Transverse colon (tissue), 4 donors: Measurements from ENCODE around the gene DGKG. TPM values are rescaled to one million over a fixed set of nuclear protein-coding genes. Genes with fewer than 3 reads are reported as not detected.

ENCODE experiments used
- DNase-seq: peaks from one replicate; pipeline ENCODE4 v3.0.0-alpha.2; 2019
- H3K27ac ChIP-seq, 4 donors: fragments of 200-600 bp; sonication (generic); 2 replicates each; pipeline ENCODE4 v1.5.1; 2016 to 2018; ENCODE audit warnings: inconsistent platforms in 4 of 4
- H3K27me3 ChIP-seq: fragments of 200-600 bp; sonication (generic); 2 replicates; pipeline ENCODE4 v1.5.1; 2017; ENCODE audit warnings: inconsistent platforms
- H3K36me3 ChIP-seq, 4 donors: fragments of 200-600 bp; sonication (generic); 2 replicates each; pipeline ENCODE4 v1.5.1; 2017 to 2019; ENCODE audit warnings: inconsistent platforms in 4 of 4
- H3K4me1 ChIP-seq, 4 donors: fragments of 200-600 bp; sonication (generic); 2 replicates each; pipeline ENCODE4 v1.5.1; 2017 to 2020; ENCODE audit warnings: inconsistent platforms in 4 of 4
- H3K4me3 ChIP-seq, 4 donors: fragments of 200-600 bp; sonication (generic); 1 replicate in 1 of 4; 2 replicates in 3 of 4; pipeline versions ENCODE4 v1.5.1 to v1.6.1; 2017 to 2019; ENCODE audit warnings: inconsistent platforms in 4 of 4
- H3K9me3 ChIP-seq, 2 donors: fragments of 200-600 bp; sonication (generic); 2 replicates each; pipeline ENCODE4 v1.5.1; 2017 to 2019; ENCODE audit warnings: inconsistent platforms in 2 of 2
- EP300 ChIP-seq: sonication (generic); formaldehyde crosslinking; IDR thresholded peaks from one replicate; pipeline ENCODE4 v1.6.1; 2017; ENCODE audit warnings: antibody characterized with exemption, low read depth
- POLR2A ChIP-seq: fragments of 450-650 bp; IDR thresholded peaks from one replicate; pipeline ENCODE4 v1.6.1; 2016; ENCODE audit warnings: antibody characterized with exemption, mild to moderate bottlenecking, moderate library complexity
- POLR2AphosphoS5 ChIP-seq, 3 donors: sonication (generic); formaldehyde crosslinking; IDR thresholded peaks; one replicate each; pipeline ENCODE4 v1.6.1; 2016; ENCODE audit warnings: antibody characterized with exemption in 3 of 3
- WGBS, 2 donors: methylation state at CpG; one replicate each; pipeline ENCODE4 v1.1.5; 2018; ENCODE audit warnings: low coverage in 1 of 2; 5-methylcytosine and 5-hydroxymethylcytosine counted together
- in situ Hi-C, 4 donors: fragments of 200-750 bp; cut with MboI; loops; one replicate each; pipeline versions ENCODE4 v1.15.0 to v1.15.1; 2017; ENCODE audit warnings: low sequenced_read_pairs in 3 of 4, low pct_ligation_motif_present in 1 of 4, low pct_unique_long_range_greater_than_20kb in 1 of 4
- intact Hi-C: fragments of 100-400 bp; cut with DNase I; formaldehyde crosslinking; loops from one replicate; pipeline ENCODE4 v1.15.1; 2023; ENCODE audit warnings: low total_unique reads
- total RNA-seq, 4 donors: library from RNA; depleted of rRNA; stranded (reverse); fragments of >200 nt; gene quantifications; one replicate each; pipeline ENCODE4 v1.1.0, GENCODE V29; 2016
- TF ChIP-seq, protein P1 (sequence below), 5 experiments: fragments of 200-600 bp in 3 of 5; fragments of 450-650 bp in 2 of 5; sonication (generic) in 3 of 5; IDR thresholded peaks; 1 replicate in 2 of 5; 2 replicates in 3 of 5; pipeline ENCODE4 v1.5.1; 2016 to 2017; ENCODE audit warnings: antibody characterized with exemption in 5 of 5, inconsistent platforms in 3 of 5, mild to moderate bottlenecking in 2 of 5, moderate library complexity in 1 of 5

Gene DGKG
- total RNA-seq, 4 donors from 2014 or later = 1.00 to 2.9 (median 1.8) TPM

DNA sequence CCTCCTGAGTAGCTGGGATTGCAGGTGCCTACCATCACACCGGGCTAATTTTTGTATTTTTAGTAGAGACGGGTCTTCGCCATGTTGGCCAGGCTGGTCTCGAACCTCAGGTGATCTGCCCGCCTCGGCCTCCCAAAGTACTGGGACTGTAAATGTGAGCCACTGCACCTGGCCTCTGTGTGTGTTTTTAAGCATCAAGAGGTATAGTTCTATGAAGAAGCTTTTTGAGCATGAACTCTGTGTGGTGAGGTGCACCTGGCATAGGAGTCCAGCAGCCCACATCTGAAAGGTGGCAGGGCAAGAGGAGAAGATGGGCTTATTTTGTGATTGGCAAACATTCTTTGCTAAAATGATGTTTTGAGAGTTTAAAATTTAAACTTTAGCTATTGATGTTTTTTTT, 118.0 kb downstream of the DGKG start:
- H3K9me3 ChIP-seq = no peaks in the 10 kb centered on the region
- in situ Hi-C loops = loop anchor here in 2 of 4 donors (10.0 to 25.0 kb wide), 2 partner anchors 257 to 259 kb away; no protein-coding TSS in a partner anchor
- H3K27ac ChIP-seq = no peak overlapping the region
- no peak for DNase-seq
- TF ChIP-seq POLR2AphosphoS5 (IDR thresholded peaks at IDR 0.05) = no peak
- no peak for TF ChIP-seq POLR2A
- WGBS, 2 donors = 93% methylated on average over 6 of the region's 6 CpGs; no CpG with 5 or more reads in 1 of the 2 donors
- no peaks in the 10 kb centered on the region for H3K27me3 ChIP-seq
- H3K4me1 ChIP-seq = peaks cover 0 to 10% (median 0%) of the 10 kb centered on the region in 4 donors
- H3K36me3 ChIP-seq = no peaks in the 10 kb centered on the region
- no peak overlapping the region for H3K4me3 ChIP-seq
- intact Hi-C loops = no loop called here

DNA sequence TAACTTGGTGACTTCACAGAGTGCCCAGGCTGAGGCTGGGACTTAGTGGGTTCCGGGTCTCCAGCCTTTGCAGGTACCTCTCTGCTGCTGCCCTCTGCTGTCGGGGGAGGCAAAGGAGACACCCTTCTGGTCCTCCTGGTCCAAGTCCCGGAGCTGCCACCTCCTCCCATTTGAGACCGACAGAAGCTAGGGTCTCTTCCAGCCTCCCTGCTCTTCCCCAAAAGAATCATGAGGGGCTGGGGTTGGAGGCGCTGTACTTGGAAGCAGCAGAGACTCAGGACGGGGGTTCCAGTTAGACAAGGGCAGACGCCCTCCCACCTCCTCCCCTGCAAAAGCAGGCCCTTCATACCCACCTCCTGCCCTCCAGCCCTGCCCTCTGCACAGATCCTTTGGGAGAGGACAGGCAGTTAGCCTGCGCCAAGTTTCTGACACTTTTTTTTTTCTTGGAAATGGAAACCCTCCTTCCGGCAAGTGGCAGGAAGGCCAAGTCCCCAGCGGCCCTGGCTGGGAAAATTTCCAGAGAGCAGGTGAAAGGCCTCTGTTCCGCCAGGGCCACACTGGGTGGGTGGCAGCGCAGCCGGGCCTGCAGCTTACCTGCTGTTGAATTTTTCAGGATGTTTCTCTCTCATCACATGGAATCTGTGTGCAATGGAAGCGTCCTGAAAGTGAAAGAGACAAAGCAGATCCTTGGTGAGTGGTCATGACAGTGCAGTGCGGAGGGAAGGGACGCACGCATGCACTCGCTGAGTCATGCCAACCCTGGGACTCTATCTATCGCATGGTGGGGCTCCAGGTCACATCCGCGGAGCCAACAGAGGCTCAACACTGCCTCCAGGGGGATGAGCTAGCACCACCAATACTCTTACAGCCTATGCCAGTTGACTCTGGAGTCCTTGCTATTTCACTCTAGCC, 119.9 kb downstream of the DGKG start:
- peaks cover 0 to 10% (median 0%) of the 10 kb centered on the region in 4 donors for H3K4me1 ChIP-seq
- H3K27ac ChIP-seq = peak overlapping the region in 1 of 4 donors; percentile 8
- peak overlapping the region in 1 of 4 donors; percentile 30 for H3K4me3 ChIP-seq
- no peaks in the 10 kb centered on the region for H3K9me3 ChIP-seq
- TF ChIP-seq EP300 (no peak), POLR2AphosphoS5 (IDR thresholded peaks at IDR 0.05) (no peak)
- TF ChIP-seq, protein P1, sequence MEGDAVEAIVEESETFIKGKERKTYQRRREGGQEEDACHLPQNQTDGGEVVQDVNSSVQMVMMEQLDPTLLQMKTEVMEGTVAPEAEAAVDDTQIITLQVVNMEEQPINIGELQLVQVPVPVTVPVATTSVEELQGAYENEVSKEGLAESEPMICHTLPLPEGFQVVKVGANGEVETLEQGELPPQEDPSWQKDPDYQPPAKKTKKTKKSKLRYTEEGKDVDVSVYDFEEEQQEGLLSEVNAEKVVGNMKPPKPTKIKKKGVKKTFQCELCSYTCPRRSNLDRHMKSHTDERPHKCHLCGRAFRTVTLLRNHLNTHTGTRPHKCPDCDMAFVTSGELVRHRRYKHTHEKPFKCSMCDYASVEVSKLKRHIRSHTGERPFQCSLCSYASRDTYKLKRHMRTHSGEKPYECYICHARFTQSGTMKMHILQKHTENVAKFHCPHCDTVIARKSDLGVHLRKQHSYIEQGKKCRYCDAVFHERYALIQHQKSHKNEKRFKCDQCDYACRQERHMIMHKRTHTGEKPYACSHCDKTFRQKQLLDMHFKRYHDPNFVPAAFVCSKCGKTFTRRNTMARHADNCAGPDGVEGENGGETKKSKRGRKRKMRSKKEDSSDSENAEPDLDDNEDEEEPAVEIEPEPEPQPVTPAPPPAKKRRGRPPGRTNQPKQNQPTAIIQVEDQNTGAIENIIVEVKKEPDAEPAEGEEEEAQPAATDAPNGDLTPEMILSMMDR (IDR thresholded peaks at IDR 0.05) = peak; percentile 19 to 41 (median 33)
- in situ Hi-C loops = loop anchor here in 2 of 4 donors (10.0 to 25.0 kb wide), 2 partner anchors 255 to 257 kb away; no protein-coding TSS in a partner anchor
- intact Hi-C loops = loop anchor here (1.0 kb wide), 1 partner anchor 258 kb away; no protein-coding TSS in a partner anchor
- H3K27me3 ChIP-seq = no peaks in the 10 kb centered on the region
- H3K36me3 ChIP-seq = no peaks in the 10 kb centered on the region
- DNase-seq = peak; percentile 70
- 24 to 34% methylated on average over 3 to 21 of the region's 21 CpGs for WGBS, 2 donors

DNA sequence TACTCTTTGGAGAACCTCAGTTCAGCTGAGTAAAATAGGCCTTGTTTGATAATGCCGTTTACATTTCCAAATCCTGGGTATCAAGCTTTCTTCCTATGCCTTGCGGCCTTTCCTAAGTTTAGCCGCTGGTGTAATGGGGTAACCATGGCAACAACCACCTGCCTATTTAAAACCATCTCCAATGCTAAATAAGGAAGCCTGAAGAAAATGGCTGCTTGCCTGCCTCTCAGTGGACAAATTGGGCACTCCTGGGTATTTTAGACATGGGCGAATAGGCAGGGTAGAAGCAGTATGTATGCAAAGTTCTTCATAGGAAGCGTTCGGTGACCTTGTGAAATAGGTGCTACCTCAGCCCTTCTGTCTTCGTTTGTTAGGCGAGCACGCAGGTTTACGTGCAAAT, 122.7 kb downstream of the DGKG start:
- intact Hi-C loops = no loop called here
- in situ Hi-C loops = loop anchor here in 1 of 4 donors (25.0 kb wide), 1 partner anchor 252 kb away; no protein-coding TSS in a partner anchor
- Histone ChIP-seq H3K27ac (no peak overlapping the region), H3K27me3 (no peaks in the 10 kb centered on the region), H3K4me3 (no peak overlapping the region), H3K4me1 (peaks cover 0 to 10% (median 0%) of the 10 kb centered on the region in 4 donors), H3K9me3 (no peaks in the 10 kb centered on the region), H3K36me3 (no peaks in the 10 kb centered on the region)
- no peak for TF ChIP-seq POLR2AphosphoS5 (IDR thresholded peaks at IDR 0.05)
- no peak for DNase-seq
- 86 to 89% methylated on average over 7 to 10 of the region's 10 CpGs for WGBS, 2 donors

DNA sequence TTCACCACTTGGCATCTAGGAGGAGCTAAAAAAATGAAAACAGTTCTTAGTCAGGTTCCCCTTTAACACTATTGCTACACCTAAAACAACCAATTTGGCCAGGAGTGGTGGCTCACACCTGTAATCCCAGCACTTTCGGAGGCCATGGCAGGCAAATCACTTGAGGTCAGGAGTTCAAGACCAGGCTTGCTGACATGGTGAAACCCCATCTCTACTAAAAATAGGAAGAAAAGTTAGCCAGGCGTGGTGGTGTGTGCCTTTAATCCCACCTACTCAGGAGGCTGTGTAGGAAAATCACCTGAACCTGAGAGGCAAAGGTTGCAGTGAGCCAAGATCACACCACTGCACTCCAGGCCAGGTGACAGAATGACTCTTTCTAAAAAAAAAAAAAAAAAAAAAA, 124.1 kb downstream of the DGKG start:
- H3K27ac ChIP-seq = no peak overlapping the region
- no peak for DNase-seq
- no peak overlapping the region for H3K4me3 ChIP-seq
- no peaks in the 10 kb centered on the region for H3K36me3 ChIP-seq
- in situ Hi-C loops = loop anchor here in 1 of 4 donors (25.0 kb wide), 1 partner anchor 251 kb away; no protein-coding TSS in a partner anchor
- H3K4me1 ChIP-seq = peaks cover 0 to 10% (median 0%) of the 10 kb centered on the region in 4 donors
- 88% methylated on average over 2 of the region's 2 CpGs; no CpG with 5 or more reads in 1 of the 2 donors for WGBS, 2 donors
- H3K9me3 ChIP-seq = no peaks in the 10 kb centered on the region
- no peaks in the 10 kb centered on the region for H3K27me3 ChIP-seq
- intact Hi-C loops = loop anchor here (2.0 kb wide), 1 partner anchor 41 kb away; no protein-coding TSS in a partner anchor
- TF ChIP-seq EP300 (no peak), POLR2AphosphoS5 (IDR thresholded peaks at IDR 0.05) (no peak), POLR2A (no peak)
- TF ChIP-seq, protein P1 (IDR thresholded peaks at IDR 0.05) = no peak
